Adrenal gland (tissue), 12 donors: ENCODE data around the gene TOP2B. TPM values are rescaled to one million over a fixed set of nuclear protein-coding genes. Genes with fewer than 3 reads are reported as not detected.

Experiments
- DNase-seq, 7 donors: peaks; one replicate each; pipeline ENCODE4 v3.0.0-alpha.2; 2019 to 2020
- H3K27ac ChIP-seq, 5 donors: fragments of 200-600 bp; sonication (generic) in 4 of 5; 1 replicate in 3 of 5; 2 replicates in 2 of 5; pipeline versions ENCODE4 v1.5.1 to v1.8.0; 2016 to 2020; ENCODE audit warnings: mild to moderate bottlenecking in 1 of 5
- H3K27me3 ChIP-seq: fragments of 200-600 bp; 2 replicates; pipeline ENCODE4 v1.8.0; 2021
- H3K36me3 ChIP-seq, 2 donors: fragments of 200-600 bp; replicated peaks in 1 of 2; 1 replicate in 1 of 2; 2 replicates in 1 of 2; pipeline versions ENCODE4 v1.5.1 to v1.8.0; 2018 to 2022
- H3K4me1 ChIP-seq, 2 donors: fragments of 200-600 bp; replicated peaks in 1 of 2; 1 replicate in 1 of 2; 2 replicates in 1 of 2; pipeline versions ENCODE4 v1.5.1 to v1.8.0; 2018 to 2021
- H3K4me3 ChIP-seq, 4 donors: fragments of 200-600 bp; sonication (generic) in 3 of 4; one replicate each; pipeline ENCODE4 v1.5.1; 2016 to 2018
- H3K9me3 ChIP-seq, 3 donors: fragments of 200-600 bp; sonication (generic) in 1 of 3; replicated peaks in 1 of 3; 1 replicate in 2 of 3; 2 replicates in 1 of 3; pipeline versions ENCODE4 v1.5.1 to v1.8.0; 2016 to 2021
- POLR2A ChIP-seq, 2 donors: fragments of 450-650 bp; IDR thresholded peaks; one replicate each; pipeline ENCODE4 v1.6.1; 2017; ENCODE audit warnings: antibody characterized with exemption in 2 of 2, mild to moderate bottlenecking in 2 of 2, moderate library complexity in 1 of 2
- WGBS, 4 donors: extraction: QIAGEN DNeasy Blood & Tissue Kit in 2 of 4; methylation state at CpG; one replicate each; pipeline versions ENCODE4 v1.1.5 to v1.1.7; 2013 to 2017; 5-methylcytosine and 5-hydroxymethylcytosine counted together
- intact Hi-C, 2 donors: fragments of 100-400 bp; cut with DNase I; formaldehyde crosslinking; loops; one replicate each; pipeline versions ENCODE4 v1.14.1 to v1.15.0; 2022 to 2023
- polyA plus RNA-seq, 3 donors: library from polyadenylated mRNA; stranded (reverse); fragments of 200-250 nt in 2 of 3; fragments of 350-450 nt in 1 of 3; fragmentation: Illumina TruSeq in 1 of 3; extraction: RNeasy Lipid Tissue Mini Kit (QIAGEN cat#74804) in 1 of 3; gene quantifications; one replicate each; pipeline ENCODE4 v1.2.3, GENCODE V29; 2013 to 2014
- total RNA-seq, 9 donors: library from RNA; depleted of rRNA in 4 of 9; stranded (reverse); fragments of >200 nt in 4 of 9; fragments of 120-200 nt in 1 of 9; fragmentation: NEBNext Ultra II Directional in 1 of 9; extraction: Animal tissue kit (Norgen Biotek cat#: 25700) in 1 of 9; gene quantifications; one replicate each; pipeline versions ENCODE4 v1.1.0 to v1.2.4, GENCODE V29; 2013 to 2023
- TF ChIP-seq, protein P1 (sequence below), 6 experiments: fragments of 450-650 bp in 4 of 6; fragments of 200-600 bp in 2 of 6; sonication (generic) in 1 of 6; IDR thresholded peaks; 1 replicate in 5 of 6; 2 replicates in 1 of 6; pipeline versions ENCODE4 v1.5.1 to v1.8.0; 2016 to 2021; ENCODE audit warnings: antibody characterized with exemption in 6 of 6, mild to moderate bottlenecking in 2 of 6, moderate library complexity in 1 of 6
- donor health status: healthy with polysubstance abuse.
- donor health status: Bipolar disorder and iron deficiency.
- donor health status: DM: yes; HTN: yes; CAD: no.
- donor health status: DM: no; HTN: no; CAD: no.
- donor health status: DM: no; HTN: no; CAD: no.
- donor health status: DM: yes; HTN: yes; CAD: no.

TOP2B gene
- total and polyA plus RNA-seq, 12 donors: 33.7 to 108 (median 73.5) TPM

GRCh38 chr3:25687742-25688141 is 23.0 kb upstream of the TOP2B start:
- TF ChIP-seq, protein P1, sequence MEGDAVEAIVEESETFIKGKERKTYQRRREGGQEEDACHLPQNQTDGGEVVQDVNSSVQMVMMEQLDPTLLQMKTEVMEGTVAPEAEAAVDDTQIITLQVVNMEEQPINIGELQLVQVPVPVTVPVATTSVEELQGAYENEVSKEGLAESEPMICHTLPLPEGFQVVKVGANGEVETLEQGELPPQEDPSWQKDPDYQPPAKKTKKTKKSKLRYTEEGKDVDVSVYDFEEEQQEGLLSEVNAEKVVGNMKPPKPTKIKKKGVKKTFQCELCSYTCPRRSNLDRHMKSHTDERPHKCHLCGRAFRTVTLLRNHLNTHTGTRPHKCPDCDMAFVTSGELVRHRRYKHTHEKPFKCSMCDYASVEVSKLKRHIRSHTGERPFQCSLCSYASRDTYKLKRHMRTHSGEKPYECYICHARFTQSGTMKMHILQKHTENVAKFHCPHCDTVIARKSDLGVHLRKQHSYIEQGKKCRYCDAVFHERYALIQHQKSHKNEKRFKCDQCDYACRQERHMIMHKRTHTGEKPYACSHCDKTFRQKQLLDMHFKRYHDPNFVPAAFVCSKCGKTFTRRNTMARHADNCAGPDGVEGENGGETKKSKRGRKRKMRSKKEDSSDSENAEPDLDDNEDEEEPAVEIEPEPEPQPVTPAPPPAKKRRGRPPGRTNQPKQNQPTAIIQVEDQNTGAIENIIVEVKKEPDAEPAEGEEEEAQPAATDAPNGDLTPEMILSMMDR (IDR thresholded peaks at IDR 0.05): no peak
- no peak for TF ChIP-seq POLR2A (IDR thresholded peaks at IDR 0.05)
- WGBS, 4 donors: 82 to 93% (median 87%) methylated on average over 1 of the region's 1 CpG
- intact Hi-C loops: no loop called here
- DNase-seq: no peak
- no peak overlapping the region for H3K4me3 ChIP-seq
- H3K9me3 ChIP-seq: no peaks in the 10 kb centered on the region
- no peaks in the 10 kb centered on the region for H3K36me3 ChIP-seq
- no peak overlapping the region for H3K27ac ChIP-seq
- H3K4me1 ChIP-seq: no peaks in the 10 kb centered on the region
- H3K27me3 ChIP-seq: no peaks in the 10 kb centered on the region

DNA sequence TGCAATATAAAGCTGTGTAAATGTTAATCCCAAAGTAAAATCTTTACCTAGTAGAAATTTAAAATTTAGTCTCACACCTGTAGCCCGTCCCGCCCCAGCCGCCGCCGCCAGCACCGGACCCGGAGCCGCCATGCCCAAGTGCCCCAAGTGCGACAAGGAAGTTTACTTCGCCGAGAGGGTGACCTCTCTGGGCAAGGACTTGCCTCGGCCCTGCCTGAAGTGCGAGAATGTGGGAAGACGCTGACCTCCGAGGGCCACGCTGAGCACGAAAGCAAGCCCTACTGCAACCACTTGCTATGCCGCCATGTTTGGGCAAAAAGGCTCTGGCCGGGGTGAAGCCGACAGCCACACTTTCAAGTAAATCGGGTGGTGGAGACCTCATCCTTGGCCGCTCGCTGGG is 22.1 kb upstream of the TOP2B start:
- intact Hi-C loops: no loop called here
- H3K27ac ChIP-seq: no peak overlapping the region
- no peak for DNase-seq
- no peak for TF ChIP-seq POLR2A (IDR thresholded peaks at IDR 0.05)
- TF ChIP-seq, protein P1 (IDR thresholded peaks at IDR 0.05): no peak
- no peak overlapping the region for H3K4me3 ChIP-seq
- H3K27me3 ChIP-seq: no peaks in the 10 kb centered on the region
- WGBS, 4 donors: 92 to 95% (median 93%) methylated on average over 22 to 23 of the region's 23 CpGs
- H3K36me3 ChIP-seq: no peaks in the 10 kb centered on the region
- no peaks in the 10 kb centered on the region for H3K4me1 ChIP-seq
- no peaks in the 10 kb centered on the region for H3K9me3 ChIP-seq

DNA sequence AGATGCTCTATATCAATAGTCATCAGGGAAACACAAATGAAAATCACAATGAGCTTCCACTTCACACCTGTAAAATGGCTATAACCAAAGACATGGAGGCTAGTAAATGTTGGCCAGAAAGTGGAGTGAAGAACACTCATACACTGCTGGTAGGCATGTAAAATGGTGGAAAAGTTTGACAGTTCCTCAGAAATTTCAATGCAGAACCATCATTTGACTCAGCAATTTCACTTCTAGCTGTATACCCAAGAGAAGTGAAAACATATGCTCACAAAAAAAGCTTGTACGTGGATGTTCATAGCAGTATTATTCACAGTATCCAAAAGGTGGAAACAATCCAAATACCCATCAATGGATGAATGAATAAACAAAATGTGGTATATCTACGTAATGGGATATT is 19.2 kb upstream of the TOP2B start:
- no peak for DNase-seq
- TF ChIP-seq, protein P1 (IDR thresholded peaks at IDR 0.05): no peak
- no peak for TF ChIP-seq POLR2A (IDR thresholded peaks at IDR 0.05)
- Histone ChIP-seq H3K36me3 (no peaks in the 10 kb centered on the region), H3K4me3 (no peak overlapping the region), H3K9me3 (peaks cover 0 to 2% (median 0%) of the 10 kb centered on the region in 3 donors), H3K27me3 (no peaks in the 10 kb centered on the region), H3K4me1 (no peaks in the 10 kb centered on the region), H3K27ac (no peak overlapping the region)
- intact Hi-C loops: no loop called here
- WGBS, 4 donors: 86 to 94% (median 89%) methylated on average over 2 of the region's 2 CpGs

GRCh38 chr3:25683410-25683809 is 18.7 kb upstream of the TOP2B start:
- DNase-seq: no peak
- Histone ChIP-seq H3K27ac (no peak overlapping the region), H3K4me3 (no peak overlapping the region), H3K36me3 (no peaks in the 10 kb centered on the region), H3K9me3 (peaks cover 0 to 6% (median 0%) of the 10 kb centered on the region in 3 donors), H3K27me3 (no peaks in the 10 kb centered on the region), H3K4me1 (no peaks in the 10 kb centered on the region)
- no peak for TF ChIP-seq POLR2A (IDR thresholded peaks at IDR 0.05)
- TF ChIP-seq, protein P1 (IDR thresholded peaks at IDR 0.05): no peak
- 88 to 98% (median 95%) methylated on average over 1 of the region's 1 CpG for WGBS, 4 donors
- intact Hi-C loops: no loop called here
